ENCODE data around the gene RFC5.

DNA sequence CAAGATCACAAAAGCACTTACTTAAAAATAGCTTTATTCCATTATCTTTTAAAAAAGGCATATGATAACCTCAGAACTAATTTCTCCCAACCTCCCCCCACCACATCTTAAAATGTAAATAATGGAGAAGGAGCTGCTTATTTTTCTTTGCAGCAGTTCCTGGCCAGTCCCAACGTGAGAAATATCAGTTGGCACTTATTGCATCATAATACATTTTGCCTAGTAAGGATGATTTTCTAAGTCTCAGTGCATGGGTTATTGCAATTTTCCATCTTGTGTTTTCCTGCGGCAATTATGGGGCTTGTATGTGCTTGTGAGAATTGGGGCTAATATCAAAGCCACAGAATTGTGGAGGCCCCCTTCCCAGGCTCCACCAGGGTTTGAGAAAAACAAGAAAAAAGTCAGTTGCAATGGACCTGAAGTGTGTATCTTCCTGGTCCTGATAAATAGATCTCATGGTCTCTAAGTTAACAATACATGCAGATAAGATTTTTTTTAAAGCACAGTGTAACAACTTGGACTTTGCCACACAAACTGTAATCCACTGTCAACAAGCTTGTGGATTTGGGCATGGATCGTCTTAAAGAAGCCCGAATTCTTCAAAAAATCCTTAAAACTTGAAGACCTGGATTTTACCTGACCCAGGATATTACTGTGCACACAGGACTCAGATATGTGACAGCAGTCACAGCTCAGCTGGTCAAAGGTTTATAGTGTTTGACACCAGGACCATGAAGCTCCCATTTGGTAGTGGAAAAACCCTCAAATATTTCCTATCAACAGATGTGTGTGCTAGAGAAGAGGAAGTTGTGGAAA lies 47.3 kb downstream of the RFC5 start:
- TF ChIP-seq, protein P1, sequence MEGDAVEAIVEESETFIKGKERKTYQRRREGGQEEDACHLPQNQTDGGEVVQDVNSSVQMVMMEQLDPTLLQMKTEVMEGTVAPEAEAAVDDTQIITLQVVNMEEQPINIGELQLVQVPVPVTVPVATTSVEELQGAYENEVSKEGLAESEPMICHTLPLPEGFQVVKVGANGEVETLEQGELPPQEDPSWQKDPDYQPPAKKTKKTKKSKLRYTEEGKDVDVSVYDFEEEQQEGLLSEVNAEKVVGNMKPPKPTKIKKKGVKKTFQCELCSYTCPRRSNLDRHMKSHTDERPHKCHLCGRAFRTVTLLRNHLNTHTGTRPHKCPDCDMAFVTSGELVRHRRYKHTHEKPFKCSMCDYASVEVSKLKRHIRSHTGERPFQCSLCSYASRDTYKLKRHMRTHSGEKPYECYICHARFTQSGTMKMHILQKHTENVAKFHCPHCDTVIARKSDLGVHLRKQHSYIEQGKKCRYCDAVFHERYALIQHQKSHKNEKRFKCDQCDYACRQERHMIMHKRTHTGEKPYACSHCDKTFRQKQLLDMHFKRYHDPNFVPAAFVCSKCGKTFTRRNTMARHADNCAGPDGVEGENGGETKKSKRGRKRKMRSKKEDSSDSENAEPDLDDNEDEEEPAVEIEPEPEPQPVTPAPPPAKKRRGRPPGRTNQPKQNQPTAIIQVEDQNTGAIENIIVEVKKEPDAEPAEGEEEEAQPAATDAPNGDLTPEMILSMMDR (IDR thresholded peaks at IDR 0.05; ENCODE audit: insufficient read depth, low read length, poor library complexity, severe bottlenecking), result no peak
- TF ChIP-seq EZH2phosphoT487 (conservative IDR thresholded peaks at IDR 0.05; ENCODE audit: low read length), result no peak
